GM18951 (cell line): Measurements from ENCODE around the gene PROSER3.

Experiments used
- POLR2A ChIP-seq: IDR thresholded peaks from 4 replicates; pipeline ENCODE4 v1.6.1; 2011; ENCODE audit warnings: mild to moderate bottlenecking; ENCODE audit not compliant: insufficient read length, insufficient read depth; ENCODE audit errors: extremely low read depth
- in situ Hi-C: fragments of 300-500 bp; cut with MboI; formaldehyde crosslinking; loops from one replicate; pipeline ENCODE4 v1.12.0; 2022; ENCODE audit warnings: low sequenced_read_pairs, mixed read lengths, inconsistent platforms; ENCODE audit not compliant: unreplicated experiment

Gene PROSER3

GRCh38 chr19:35801828-35802227 is 43.9 kb downstream of the PROSER3 start:
- TF ChIP-seq POLR2A, result no peak
- in situ Hi-C loops, result no loop called here

- in situ Hi-C loops, result no loop called here
- no peak for TF ChIP-seq POLR2A
These were observed 47.6 kb downstream of the PROSER3 start for GRCh38 chr19:35805526-35806102.

- in situ Hi-C loops, result no loop called here
- no peak for TF ChIP-seq POLR2A
These were observed 48.6 kb downstream of the PROSER3 start for GRCh38 chr19:35806597-35806996.

- no peak for TF ChIP-seq POLR2A
- in situ Hi-C loops, result no loop called here
These were observed 49.7 kb downstream of the PROSER3 start for GRCh38 chr19:35807633-35808032.

- in situ Hi-C loops, result no loop called here
- TF ChIP-seq POLR2A, result no peak
These were observed 53.6 kb downstream of the PROSER3 start for GRCh38 chr19:35811317-35812219.

GRCh38 chr19:35812220-35813042 is 54.5 kb downstream of the PROSER3 start, which contains the start of gene PRODH2:
Gene PRODH2, minus strand, starts transcription at chr19:35812845. Its CDS starts 40 bp downstream, at chr19:35812805.
- in situ Hi-C loops, result no loop called here
- TF ChIP-seq POLR2A, result no peak

DNA sequence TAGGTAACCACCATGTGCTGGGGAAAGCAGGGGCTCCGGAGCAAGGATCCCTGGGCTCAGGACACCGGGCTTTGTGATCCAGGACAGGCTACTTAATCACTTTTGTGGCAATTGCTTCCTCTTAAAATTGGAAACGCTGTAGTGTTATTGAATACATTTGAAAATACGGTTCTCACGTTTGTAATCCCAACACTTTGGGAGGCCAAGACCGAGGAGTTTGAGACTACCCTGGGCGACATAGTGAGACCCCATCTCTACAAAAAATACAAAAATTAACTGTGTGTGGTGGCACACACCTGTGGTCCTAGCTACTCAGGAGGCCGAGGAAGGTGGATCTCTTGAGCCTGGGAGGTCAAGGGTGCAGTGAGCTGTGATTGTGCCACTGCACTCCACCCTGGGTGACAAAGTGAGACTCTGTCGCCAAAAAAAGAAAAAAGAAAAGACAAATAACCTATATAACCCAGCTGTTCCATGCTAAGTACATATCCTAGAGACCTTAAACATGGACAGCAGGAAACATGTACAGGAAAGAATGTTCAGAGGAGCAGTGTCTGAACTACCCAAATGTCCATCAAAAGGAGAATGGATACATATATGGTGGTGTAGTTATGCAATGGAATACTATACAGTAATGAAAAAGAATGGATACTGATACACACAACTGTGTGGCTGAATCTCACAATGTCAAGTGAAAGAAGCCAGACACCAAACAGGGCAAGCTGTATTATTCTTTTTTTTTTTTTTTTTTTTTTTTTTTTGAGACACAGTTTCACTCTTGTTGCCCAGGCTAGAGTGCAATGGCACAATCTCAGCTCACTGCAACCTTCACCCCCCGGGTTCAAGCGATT is 55.3 kb downstream of the PROSER3 start:
- no peak for TF ChIP-seq POLR2A
- in situ Hi-C loops, result no loop called here

- in situ Hi-C loops, result no loop called here
- no peak for TF ChIP-seq POLR2A
These were observed 58.3 kb downstream of the PROSER3 start for GRCh38 chr19:35816262-35816661.

DNA sequence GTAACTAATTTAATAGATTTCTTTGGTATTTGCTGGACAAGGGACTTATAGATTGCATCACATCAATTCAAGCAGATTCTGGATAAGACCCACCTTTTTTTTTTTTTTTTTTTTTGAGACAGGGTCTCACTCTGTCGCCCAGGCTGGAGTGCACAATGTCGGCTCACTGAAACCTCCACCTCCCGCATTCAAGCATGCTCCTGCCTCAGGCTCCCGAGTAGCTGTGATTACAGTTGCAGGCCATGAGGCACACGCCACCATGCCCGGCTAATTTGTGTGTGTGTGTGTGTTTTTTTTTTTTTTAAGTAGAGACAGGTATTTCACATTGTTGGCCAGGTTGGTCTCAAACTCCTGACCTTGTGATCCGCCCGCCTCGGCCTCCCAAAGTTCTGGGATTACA is 58.9 kb downstream of the PROSER3 start:
- no peak for TF ChIP-seq POLR2A
- in situ Hi-C loops, result no loop called here

DNA sequence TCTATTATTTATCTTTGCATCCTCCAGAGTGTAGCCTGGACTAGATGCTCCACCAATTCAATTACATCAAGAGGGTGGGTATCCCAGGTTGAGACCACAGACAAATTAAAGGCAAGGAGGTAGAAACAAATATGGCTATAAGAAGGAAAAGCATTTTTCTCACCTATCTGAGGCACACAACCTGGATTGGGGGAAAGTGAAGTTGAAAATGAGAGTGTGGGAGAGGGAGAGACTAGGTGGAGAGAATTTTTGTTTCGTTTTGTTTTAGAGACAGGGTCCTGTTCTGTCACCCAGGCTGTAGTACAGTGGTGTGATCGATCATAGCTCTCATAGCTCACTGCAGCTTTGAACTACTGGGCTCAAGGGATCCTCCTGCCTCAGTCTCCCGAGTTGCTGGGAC is 60.5 kb downstream of the PROSER3 start:
- no peak for TF ChIP-seq POLR2A
- in situ Hi-C loops, result no loop called here
